A549 (cell line): ENCODE results near the gene HEATR5B.

Experiments used
- CEBPB ChIP-seq, 2 experiments: fragments of >200 bp in 1 of 2; sonication (Bioruptor Twin) in 1 of 2; formaldehyde crosslinking in 1 of 2; IDR thresholded peaks; 2 replicates each; pipeline ENCODE4 v1.6.1; 2012 to 2016
- CHD4 ChIP-seq: fragments of 200-600 bp; sonication (generic); IDR thresholded peaks from 2 replicates; pipeline ENCODE4 v1.6.1; 2016; ENCODE audit warnings: antibody characterized with exemption, mild to moderate bottlenecking, borderline replicate concordance
- CTCF ChIP-seq: fragments of >200 bp; sonication (Bioruptor Twin); formaldehyde crosslinking; IDR thresholded peaks from 3 replicates; pipeline ENCODE4 v1.5.1; 2016
- KDM5A ChIP-seq: fragments of 200-600 bp; sonication (generic); IDR thresholded peaks from 2 replicates; pipeline ENCODE4 v1.6.1; 2016; ENCODE audit warnings: antibody characterized with exemption, mild to moderate bottlenecking
- POLR2A ChIP-seq: IDR thresholded peaks from 2 replicates; pipeline ENCODE4 v1.6.1; 2012; ENCODE audit warnings: mild to moderate bottlenecking, low read length
- POLR2AphosphoS2 ChIP-seq: conservative IDR thresholded peaks from 2 replicates; pipeline ENCODE4 v1.6.1; 2012; ENCODE audit warnings: low read length, improper control_type of control experiment, inconsistent platforms
- RAD21 ChIP-seq, 2 experiments: fragments of >200 bp in 1 of 2; sonication (Bioruptor Twin) in 1 of 2; formaldehyde crosslinking in 1 of 2; IDR thresholded peaks in 1 of 2; conservative IDR thresholded peaks in 1 of 2; 2 replicates in 1 of 2; 3 replicates in 1 of 2; pipeline ENCODE4 v1.6.1; 2012 to 2018; ENCODE audit warnings: inconsistent platforms in 1 of 2
- SMC3 ChIP-seq: fragments of >200 bp; sonication (Bioruptor Twin); formaldehyde crosslinking; IDR thresholded peaks from 3 replicates; pipeline ENCODE4 v1.6.1; 2018; ENCODE audit warnings: inconsistent platforms

GRCh38 chr2:37026050-37026449 is 58.1 kb downstream of the HEATR5B start:
- TF ChIP-seq CEBPB (IDR thresholded peaks at IDR 0.05) (no peak), SMC3 (no peak), CTCF (peak; percentile 39), CHD4 (no peak), POLR2A (no peak), POLR2AphosphoS2 (no peak), RAD21 (conservative IDR thresholded peaks at IDR 0.05 in 1 of 2, IDR thresholded peaks at IDR 0.05 in 1 of 2) (peak; percentile 36 to 61), KDM5A (no peak)
